WTC11 (cell line): ENCODE measurements around the gene SNAPC1. TPM values are rescaled to one million over a fixed set of nuclear protein-coding genes. Genes with fewer than 3 reads are reported as not detected.

ENCODE experiments used
- ATAC-seq: fragments of 200-7000 bp; cut with Tn5 transposase; 2 replicates; pipeline ENCODE4 v1.10.0; 2021; ENCODE audit warnings: mild to moderate bottlenecking, moderate library complexity
- CTCF ChIA-PET: fragments of 300-600 bp; sonication (Branson Sonifier 250); formaldehyde crosslinking; loops from one replicate; lab custom pipeline; 2021; ENCODE audit warnings: antibody characterized with exemption; lab: Charles Lee
- POLR2A ChIA-PET: fragments of 350-600 bp; sonication (Branson Sonifier 250); formaldehyde crosslinking; loops from one replicate; lab custom pipeline; 2021; ENCODE audit warnings: antibody characterized with exemption; lab: Charles Lee
- DNase-seq: peaks from one replicate; pipeline ENCODE4 v3.0.0; 2021; ENCODE audit warnings: low spot score
- H3K27ac Mint-ChIP-seq: 2 replicates; pipeline ENCODE4 v1.8.0; 2021; ENCODE audit warnings: mixed read lengths
- H3K27me3 Mint-ChIP-seq: 2 replicates; pipeline ENCODE4 v1.8.0; 2021; ENCODE audit warnings: low read depth, mild to moderate bottlenecking, moderate library complexity, mixed read lengths
- H3K36me3 Mint-ChIP-seq: 2 replicates; pipeline ENCODE4 v1.8.0; 2021; ENCODE audit warnings: mixed read lengths
- H3K4me1 Mint-ChIP-seq: 2 replicates; pipeline ENCODE4 v1.8.0; 2022; ENCODE audit warnings: mixed read lengths
- H3K4me3 Mint-ChIP-seq: 2 replicates; pipeline ENCODE4 v1.8.0; 2021; ENCODE audit warnings: mild to moderate bottlenecking, moderate library complexity, mixed read lengths
- H3K9me3 Mint-ChIP-seq: 2 replicates; pipeline ENCODE4 v1.8.0; 2021; ENCODE audit warnings: mixed read lengths
- CBFB ChIP-seq: sonication (generic); formaldehyde crosslinking; IDR thresholded peaks from 2 replicates; pipeline ENCODE4 v1.8.1; 2022; ENCODE audit warnings: mild to moderate bottlenecking, low read depth, missing genetic modification reagents
- ELF4 ChIP-seq: sonication (generic); formaldehyde crosslinking; IDR thresholded peaks from 2 replicates; pipeline ENCODE4 v1.8.1; 2022; ENCODE audit warnings: low read depth, mild to moderate bottlenecking, moderate library complexity, missing genetic modification reagents
- ETV6 ChIP-seq: sonication (generic); formaldehyde crosslinking; IDR thresholded peaks from 2 replicates; pipeline ENCODE4 v1.8.1; 2022; ENCODE audit warnings: mild to moderate bottlenecking, missing genetic modification reagents
- HMGA2 ChIP-seq: fragments of 250-450 bp; sonication (Bioruptor Pico); IDR thresholded peaks from 2 replicates; pipeline ENCODE4 v1.4.0; 2021; ENCODE audit warnings: mild to moderate bottlenecking, moderate library complexity
- NFE2L1 ChIP-seq: sonication (generic); formaldehyde crosslinking; IDR thresholded peaks from 2 replicates; pipeline ENCODE4 v1.8.1; 2023; ENCODE audit warnings: missing genetic modification reagents
- PRRX2 ChIP-seq: fragments of 250-450 bp; sonication (Bioruptor Pico); IDR thresholded peaks from 2 replicates; pipeline ENCODE4 v1.8.0; 2021; ENCODE audit warnings: mild to moderate bottlenecking
- SMAD4 ChIP-seq: sonication (generic); formaldehyde crosslinking; IDR thresholded peaks from 2 replicates; pipeline ENCODE4 v1.8.0; 2022; ENCODE audit warnings: mild to moderate bottlenecking, missing genetic modification reagents
- SOX15 ChIP-seq: fragments of 250-450 bp; sonication (Bioruptor Pico); IDR thresholded peaks from 2 replicates; pipeline ENCODE4 v1.9.0; 2021; ENCODE audit warnings: mild to moderate bottlenecking
- TCF7 ChIP-seq: sonication (generic); formaldehyde crosslinking; IDR thresholded peaks from 2 replicates; pipeline ENCODE4 v1.8.0; 2022; ENCODE audit warnings: mild to moderate bottlenecking, low read depth, missing genetic modification reagents, moderate library complexity
- TP53 ChIP-seq: sonication (generic); formaldehyde crosslinking; IDR thresholded peaks from 2 replicates; pipeline ENCODE4 v1.8.1; 2023; ENCODE audit warnings: mild to moderate bottlenecking, missing genetic modification reagents
- ZNF396 ChIP-seq: fragments of 250-450 bp; sonication (Bioruptor Pico); IDR thresholded peaks from 2 replicates; pipeline ENCODE4 v1.8.0; 2021; ENCODE audit warnings: mild to moderate bottlenecking, moderate library complexity, borderline replicate concordance
- ZNF425 ChIP-seq: fragments of 250-450 bp; sonication (Bioruptor Pico); conservative IDR thresholded peaks from 2 replicates; pipeline ENCODE4 v1.9.0; 2021; ENCODE audit warnings: mild to moderate bottlenecking
- ZNF671 ChIP-seq: fragments of 250-450 bp; sonication (Bioruptor Pico); IDR thresholded peaks from 2 replicates; pipeline ENCODE4 v1.8.0; 2021; ENCODE audit warnings: mild to moderate bottlenecking
- total RNA-seq: library from RNA; stranded (reverse); gene quantifications from 3 replicates; pipeline ENCODE4 v1.2.3, GENCODE V29; 2021
- TF ChIP-seq, protein P1 (sequence below): sonication (generic); formaldehyde crosslinking; IDR thresholded peaks from 2 replicates; pipeline ENCODE4 v1.8.1; 2022; ENCODE audit warnings: mild to moderate bottlenecking, moderate library complexity, missing genetic modification reagents
- TF ChIP-seq, protein P2 (sequence below): sonication (generic); formaldehyde crosslinking; IDR thresholded peaks from 2 replicates; pipeline ENCODE4 v1.8.0; 2023; ENCODE audit warnings: missing genetic modification reagents, mild to moderate bottlenecking, borderline replicate concordance
- TF ChIP-seq, protein P3 (sequence below): fragments of 250-450 bp; sonication (Bioruptor Pico); IDR thresholded peaks from 2 replicates; pipeline ENCODE4 v1.9.0; 2021; ENCODE audit warnings: moderate library complexity, mild to moderate bottlenecking, inconsistent platforms, borderline replicate concordance
- TF ChIP-seq, protein P4 (sequence below): sonication (generic); formaldehyde crosslinking; IDR thresholded peaks from 2 replicates; pipeline ENCODE4 v1.8.1; 2023; ENCODE audit warnings: mild to moderate bottlenecking, missing genetic modification reagents
- TF ChIP-seq, protein P5 (sequence below): sonication (generic); formaldehyde crosslinking; IDR thresholded peaks from 2 replicates; pipeline ENCODE4 v1.8.0; 2022; ENCODE audit warnings: mild to moderate bottlenecking, missing genetic modification reagents

The SNAPC1 gene
- total RNA-seq, 1 experiment from 2014 or later: 9.5 TPM

GRCh38 chr14:61805451-61805850 is 43.2 kb downstream of the SNAPC1 start:
- ATAC-seq: no peak
- Mint-ChIP-seq H3K27me3 (peaks cover 7% of the 10 kb centered on the region; the same call in 1 of the 2 replicates), H3K27ac (no peak overlapping the region), H3K4me1 (peaks cover 15% of the 10 kb centered on the region)
- CTCF ChIA-PET: no interaction called here
- POLR2A ChIA-PET: no interaction called here
- no peak for TF ChIP-seq SMAD4 (CRISPR knock-in tag)
- TF ChIP-seq, protein P1, sequence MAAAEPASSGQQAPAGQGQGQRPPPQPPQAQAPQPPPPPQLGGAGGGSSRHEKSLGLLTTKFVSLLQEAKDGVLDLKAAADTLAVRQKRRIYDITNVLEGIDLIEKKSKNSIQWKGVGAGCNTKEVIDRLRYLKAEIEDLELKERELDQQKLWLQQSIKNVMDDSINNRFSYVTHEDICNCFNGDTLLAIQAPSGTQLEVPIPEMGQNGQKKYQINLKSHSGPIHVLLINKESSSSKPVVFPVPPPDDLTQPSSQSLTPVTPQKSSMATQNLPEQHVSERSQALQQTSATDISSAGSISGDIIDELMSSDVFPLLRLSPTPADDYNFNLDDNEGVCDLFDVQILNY (CRISPR knock-in tag): no peak
- TF ChIP-seq, protein P2, sequence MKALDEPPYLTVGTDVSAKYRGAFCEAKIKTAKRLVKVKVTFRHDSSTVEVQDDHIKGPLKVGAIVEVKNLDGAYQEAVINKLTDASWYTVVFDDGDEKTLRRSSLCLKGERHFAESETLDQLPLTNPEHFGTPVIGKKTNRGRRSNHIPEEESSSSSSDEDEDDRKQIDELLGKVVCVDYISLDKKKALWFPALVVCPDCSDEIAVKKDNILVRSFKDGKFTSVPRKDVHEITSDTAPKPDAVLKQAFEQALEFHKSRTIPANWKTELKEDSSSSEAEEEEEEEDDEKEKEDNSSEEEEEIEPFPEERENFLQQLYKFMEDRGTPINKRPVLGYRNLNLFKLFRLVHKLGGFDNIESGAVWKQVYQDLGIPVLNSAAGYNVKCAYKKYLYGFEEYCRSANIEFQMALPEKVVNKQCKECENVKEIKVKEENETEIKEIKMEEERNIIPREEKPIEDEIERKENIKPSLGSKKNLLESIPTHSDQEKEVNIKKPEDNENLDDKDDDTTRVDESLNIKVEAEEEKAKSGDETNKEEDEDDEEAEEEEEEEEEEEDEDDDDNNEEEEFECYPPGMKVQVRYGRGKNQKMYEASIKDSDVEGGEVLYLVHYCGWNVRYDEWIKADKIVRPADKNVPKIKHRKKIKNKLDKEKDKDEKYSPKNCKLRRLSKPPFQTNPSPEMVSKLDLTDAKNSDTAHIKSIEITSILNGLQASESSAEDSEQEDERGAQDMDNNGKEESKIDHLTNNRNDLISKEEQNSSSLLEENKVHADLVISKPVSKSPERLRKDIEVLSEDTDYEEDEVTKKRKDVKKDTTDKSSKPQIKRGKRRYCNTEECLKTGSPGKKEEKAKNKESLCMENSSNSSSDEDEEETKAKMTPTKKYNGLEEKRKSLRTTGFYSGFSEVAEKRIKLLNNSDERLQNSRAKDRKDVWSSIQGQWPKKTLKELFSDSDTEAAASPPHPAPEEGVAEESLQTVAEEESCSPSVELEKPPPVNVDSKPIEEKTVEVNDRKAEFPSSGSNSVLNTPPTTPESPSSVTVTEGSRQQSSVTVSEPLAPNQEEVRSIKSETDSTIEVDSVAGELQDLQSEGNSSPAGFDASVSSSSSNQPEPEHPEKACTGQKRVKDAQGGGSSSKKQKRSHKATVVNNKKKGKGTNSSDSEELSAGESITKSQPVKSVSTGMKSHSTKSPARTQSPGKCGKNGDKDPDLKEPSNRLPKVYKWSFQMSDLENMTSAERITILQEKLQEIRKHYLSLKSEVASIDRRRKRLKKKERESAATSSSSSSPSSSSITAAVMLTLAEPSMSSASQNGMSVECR: no peak
- TF ChIP-seq ZNF396 (CRISPR knock-in tag): no peak
- TF ChIP-seq, protein P3, sequence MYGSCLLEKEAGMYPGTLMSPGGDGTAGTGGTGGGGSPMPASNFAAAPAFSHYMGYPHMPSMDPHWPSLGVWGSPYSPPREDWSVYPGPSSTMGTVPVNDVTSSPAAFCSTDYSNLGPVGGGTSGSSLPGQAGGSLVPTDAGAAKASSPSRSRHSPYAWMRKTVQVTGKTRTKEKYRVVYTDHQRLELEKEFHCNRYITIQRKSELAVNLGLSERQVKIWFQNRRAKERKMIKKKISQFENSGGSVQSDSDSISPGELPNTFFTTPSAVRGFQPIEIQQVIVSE (CRISPR knock-in tag): no peak
- TF ChIP-seq SOX15: no peak
- no peak for TF ChIP-seq ZNF425 (CRISPR knock-in tag)
- no peak for TF ChIP-seq TCF7 (CRISPR knock-in tag)
- TF ChIP-seq NFE2L1 (CRISPR knock-in tag): no peak
- TF ChIP-seq ZNF671 (CRISPR knock-in tag): no peak
- TF ChIP-seq HMGA2 (CRISPR knock-in tag): no peak
- TF ChIP-seq, protein P4, sequence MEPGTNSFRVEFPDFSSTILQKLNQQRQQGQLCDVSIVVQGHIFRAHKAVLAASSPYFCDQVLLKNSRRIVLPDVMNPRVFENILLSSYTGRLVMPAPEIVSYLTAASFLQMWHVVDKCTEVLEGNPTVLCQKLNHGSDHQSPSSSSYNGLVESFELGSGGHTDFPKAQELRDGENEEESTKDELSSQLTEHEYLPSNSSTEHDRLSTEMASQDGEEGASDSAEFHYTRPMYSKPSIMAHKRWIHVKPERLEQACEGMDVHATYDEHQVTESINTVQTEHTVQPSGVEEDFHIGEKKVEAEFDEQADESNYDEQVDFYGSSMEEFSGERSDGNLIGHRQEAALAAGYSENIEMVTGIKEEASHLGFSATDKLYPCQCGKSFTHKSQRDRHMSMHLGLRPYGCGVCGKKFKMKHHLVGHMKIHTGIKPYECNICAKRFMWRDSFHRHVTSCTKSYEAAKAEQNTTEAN (CRISPR knock-in tag): no peak
- TF ChIP-seq, protein P5, sequence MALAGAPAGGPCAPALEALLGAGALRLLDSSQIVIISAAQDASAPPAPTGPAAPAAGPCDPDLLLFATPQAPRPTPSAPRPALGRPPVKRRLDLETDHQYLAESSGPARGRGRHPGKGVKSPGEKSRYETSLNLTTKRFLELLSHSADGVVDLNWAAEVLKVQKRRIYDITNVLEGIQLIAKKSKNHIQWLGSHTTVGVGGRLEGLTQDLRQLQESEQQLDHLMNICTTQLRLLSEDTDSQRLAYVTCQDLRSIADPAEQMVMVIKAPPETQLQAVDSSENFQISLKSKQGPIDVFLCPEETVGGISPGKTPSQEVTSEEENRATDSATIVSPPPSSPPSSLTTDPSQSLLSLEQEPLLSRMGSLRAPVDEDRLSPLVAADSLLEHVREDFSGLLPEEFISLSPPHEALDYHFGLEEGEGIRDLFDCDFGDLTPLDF (CRISPR knock-in tag): no peak
- TF ChIP-seq PRRX2: no peak
- no peak for TF ChIP-seq CBFB (CRISPR knock-in tag)
- TF ChIP-seq ETV6 (CRISPR knock-in tag): no peak
- no peak for TF ChIP-seq TP53
- no peak for TF ChIP-seq ELF4 (CRISPR knock-in tag)
- TF ChIP-seq, all 79 proteins: peak for 0
- Mint-ChIP-seq H3K4me3 (no peak overlapping the region), H3K9me3 (peaks cover 5% of the 10 kb centered on the region; the same call in 1 of the 2 replicates), H3K36me3 (no peaks in the 10 kb centered on the region)
- no peak for DNase-seq
